ENCODE results near the gene TMEM61.

Gene TMEM61

DNA sequence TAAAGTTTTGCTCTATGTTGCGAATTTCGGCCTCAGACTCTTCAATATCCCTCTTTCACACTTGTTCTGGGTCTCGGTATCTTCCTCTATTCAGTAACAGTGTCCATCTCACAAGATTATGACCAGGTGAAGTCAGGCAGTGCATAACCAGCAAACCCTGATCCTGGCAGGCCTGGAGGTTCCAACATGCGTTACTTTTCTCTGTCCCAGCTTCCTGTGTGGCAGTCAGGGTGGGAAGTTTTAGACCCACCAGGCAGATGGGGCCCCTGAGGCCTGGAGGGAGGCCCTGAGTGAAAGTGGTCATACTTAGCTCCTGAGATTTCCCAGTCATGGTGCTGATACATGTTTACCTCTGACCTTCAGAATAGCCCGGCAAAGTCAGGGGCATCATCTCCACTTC, 5.1 kb downstream of the TMEM61 start:
- ATAC-seq (ENCODE audit: low read depth) (no peak), DNase-seq (ENCODE audit: low spot score in 2 of 2) (no peak)
- H3K9me3 Mint-ChIP-seq: no peaks in the 10 kb centered on the region
- no peaks in the 10 kb centered on the region for H3K36me3 Mint-ChIP-seq
- H3K4me1 Mint-ChIP-seq: no peaks in the 10 kb centered on the region
- H3K27me3 Mint-ChIP-seq: peaks cover 14% of the 10 kb centered on the region
- H3K4me3 Mint-ChIP-seq: no peak overlapping the region
- H3K27ac Mint-ChIP-seq: no peak overlapping the region

DNA sequence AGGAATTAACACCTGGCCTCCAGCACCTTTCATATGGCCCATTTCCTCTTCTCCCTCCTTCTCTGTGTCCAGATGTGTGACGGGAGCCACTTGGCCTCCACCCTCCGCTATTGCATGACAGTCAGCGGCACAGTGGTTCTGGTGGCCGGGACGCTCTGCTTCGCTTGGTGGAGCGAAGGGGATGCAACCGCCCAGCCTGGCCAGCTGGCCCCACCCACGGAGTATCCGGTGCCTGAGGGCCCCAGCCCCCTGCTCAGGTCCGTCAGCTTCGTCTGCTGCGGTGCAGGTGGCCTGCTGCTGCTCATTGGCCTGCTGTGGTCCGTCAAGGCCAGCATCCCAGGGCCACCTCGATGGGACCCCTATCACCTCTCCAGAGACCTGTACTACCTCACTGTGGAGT, 5.6 kb downstream of the TMEM61 start:
- DNase-seq (ENCODE audit: low spot score in 2 of 2) (no peak), ATAC-seq (ENCODE audit: low read depth) (no peak)
- H3K36me3 Mint-ChIP-seq: no peaks in the 10 kb centered on the region
- H3K4me3 Mint-ChIP-seq: no peak overlapping the region
- peaks cover 12% of the 10 kb centered on the region for H3K27me3 Mint-ChIP-seq
- H3K9me3 Mint-ChIP-seq: no peaks in the 10 kb centered on the region
- no peak overlapping the region for H3K27ac Mint-ChIP-seq
- H3K4me1 Mint-ChIP-seq: no peaks in the 10 kb centered on the region

DNA sequence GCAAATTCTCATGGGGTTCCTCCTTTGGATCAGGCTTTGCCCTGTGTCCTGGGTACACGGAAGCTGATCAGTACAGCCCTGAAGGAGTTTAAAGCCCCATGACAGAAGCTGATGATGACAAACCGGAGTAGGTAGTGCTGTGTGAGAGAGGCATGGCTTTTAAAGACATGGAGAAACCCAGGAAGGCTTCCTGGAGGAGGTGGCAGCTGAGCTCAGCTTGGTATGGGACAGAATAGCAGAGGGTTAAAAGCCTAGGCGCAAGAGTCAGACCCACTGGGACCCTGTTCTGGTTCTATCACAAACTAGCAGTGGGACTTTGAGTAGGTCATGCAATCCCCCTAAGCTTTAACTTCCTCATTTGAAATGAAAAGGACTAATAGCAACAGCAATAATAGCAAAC, 6.1 kb downstream of the TMEM61 start:
- H3K4me3 Mint-ChIP-seq: no peak overlapping the region
- ATAC-seq (ENCODE audit: low read depth) (no peak), DNase-seq (ENCODE audit: low spot score in 2 of 2) (no peak)
- peaks cover 8% of the 10 kb centered on the region for H3K27me3 Mint-ChIP-seq
- H3K36me3 Mint-ChIP-seq: no peaks in the 10 kb centered on the region
- H3K27ac Mint-ChIP-seq: no peak overlapping the region
- H3K9me3 Mint-ChIP-seq: no peaks in the 10 kb centered on the region
- H3K4me1 Mint-ChIP-seq: no peaks in the 10 kb centered on the region

DNA sequence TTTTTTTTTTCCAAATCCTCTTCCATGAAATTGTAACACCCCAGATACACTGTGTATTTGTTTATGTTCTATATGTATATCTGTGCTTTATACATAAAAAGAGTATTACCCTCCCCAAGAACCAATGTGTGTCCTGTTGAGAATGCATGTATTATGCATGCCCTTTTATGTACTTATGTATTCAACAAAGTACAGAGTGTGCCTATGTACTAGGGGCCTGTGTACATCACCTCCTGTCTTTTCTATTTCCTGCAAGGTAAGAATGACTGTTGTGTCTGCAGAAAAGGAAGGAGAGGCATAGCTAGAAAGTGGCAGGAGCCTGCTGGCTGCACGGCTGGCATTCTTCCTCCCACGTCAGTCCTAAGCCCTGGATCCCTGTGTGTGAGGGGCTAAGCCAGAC, 7.0 kb downstream of the TMEM61 start:
- DNase-seq (ENCODE audit: low spot score in 2 of 2): no peak
- ATAC-seq (ENCODE audit: low read depth): no peak
- peaks cover 3% of the 10 kb centered on the region for H3K27me3 Mint-ChIP-seq
- no peak overlapping the region for H3K4me3 Mint-ChIP-seq
- H3K36me3 Mint-ChIP-seq: no peaks in the 10 kb centered on the region
- no peak overlapping the region for H3K27ac Mint-ChIP-seq
- H3K4me1 Mint-ChIP-seq: no peaks in the 10 kb centered on the region
- no peaks in the 10 kb centered on the region for H3K9me3 Mint-ChIP-seq

DNA sequence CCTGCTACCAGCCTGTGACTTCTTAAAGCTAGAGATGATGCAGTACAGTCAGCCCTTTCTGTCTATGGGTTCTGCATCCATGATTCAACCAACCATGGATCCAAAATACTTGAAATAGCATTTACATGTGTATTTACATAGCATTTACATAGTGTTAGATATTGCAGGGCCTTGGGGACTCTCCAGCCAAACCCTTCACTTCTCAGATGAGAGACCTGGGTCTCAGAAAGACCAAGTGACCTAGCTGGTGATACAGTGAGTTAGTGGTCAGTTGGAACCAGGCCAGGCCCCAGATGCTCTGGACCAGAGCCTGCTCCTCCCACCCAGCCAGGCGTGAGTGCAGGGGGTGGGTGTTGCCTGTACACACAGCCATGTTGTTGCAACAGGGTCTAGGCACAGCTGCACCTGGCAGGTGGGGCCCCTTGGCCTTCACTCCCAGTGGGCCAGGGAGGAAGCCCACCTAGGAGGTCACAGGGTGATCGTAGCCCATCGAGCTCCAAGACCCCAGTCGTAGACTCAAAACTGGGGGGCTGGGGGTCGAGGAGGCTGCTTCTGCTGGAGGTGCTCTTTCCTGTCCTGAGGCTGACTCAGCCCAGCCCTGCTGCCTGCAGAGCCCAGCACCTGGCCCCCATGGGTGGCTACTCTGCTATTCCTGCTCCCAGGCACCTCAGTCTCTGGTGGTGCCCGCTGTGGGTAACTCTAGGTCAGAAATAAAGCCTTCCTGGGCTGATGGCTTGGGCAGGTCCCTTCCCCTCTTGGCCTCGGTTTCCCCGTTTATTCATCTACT, 7.7 kb downstream of the TMEM61 start:
- Mint-ChIP-seq H3K9me3 (no peaks in the 10 kb centered on the region), H3K27me3 (peaks cover 3% of the 10 kb centered on the region), H3K36me3 (no peaks in the 10 kb centered on the region), H3K27ac (no peak overlapping the region), H3K4me1 (no peaks in the 10 kb centered on the region), H3K4me3 (no peak overlapping the region)
- DNase-seq (ENCODE audit: low spot score in 2 of 2) (no peak), ATAC-seq (ENCODE audit: low read depth) (no peak)

DNA sequence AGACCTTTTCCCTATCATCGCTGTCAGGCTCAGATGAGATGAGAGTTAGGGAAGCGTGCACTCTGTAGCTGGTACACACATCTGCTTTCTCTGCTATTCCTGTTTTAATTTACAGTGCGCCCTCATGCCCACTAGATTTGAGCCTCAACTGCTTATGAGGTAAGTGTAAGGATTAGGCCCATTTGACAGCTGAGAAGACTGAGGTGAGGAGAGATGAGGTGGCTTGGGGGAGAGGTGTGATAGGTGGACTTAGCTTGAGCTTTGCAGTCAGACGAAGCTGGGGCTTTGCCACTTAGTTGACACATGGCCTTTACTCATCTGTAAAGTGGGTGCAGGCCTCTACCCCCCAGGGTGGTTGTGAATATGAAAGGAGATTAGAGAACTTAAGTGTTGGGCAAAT, 8.5 kb downstream of the TMEM61 start:
- H3K4me3 Mint-ChIP-seq: no peak overlapping the region
- DNase-seq (ENCODE audit: low spot score in 2 of 2): no peak
- no peak for ATAC-seq (ENCODE audit: low read depth)
- no peaks in the 10 kb centered on the region for H3K36me3 Mint-ChIP-seq
- no peaks in the 10 kb centered on the region for H3K9me3 Mint-ChIP-seq
- no peaks in the 10 kb centered on the region for H3K4me1 Mint-ChIP-seq
- H3K27ac Mint-ChIP-seq: no peak overlapping the region
- peaks cover 3% of the 10 kb centered on the region for H3K27me3 Mint-ChIP-seq

DNA sequence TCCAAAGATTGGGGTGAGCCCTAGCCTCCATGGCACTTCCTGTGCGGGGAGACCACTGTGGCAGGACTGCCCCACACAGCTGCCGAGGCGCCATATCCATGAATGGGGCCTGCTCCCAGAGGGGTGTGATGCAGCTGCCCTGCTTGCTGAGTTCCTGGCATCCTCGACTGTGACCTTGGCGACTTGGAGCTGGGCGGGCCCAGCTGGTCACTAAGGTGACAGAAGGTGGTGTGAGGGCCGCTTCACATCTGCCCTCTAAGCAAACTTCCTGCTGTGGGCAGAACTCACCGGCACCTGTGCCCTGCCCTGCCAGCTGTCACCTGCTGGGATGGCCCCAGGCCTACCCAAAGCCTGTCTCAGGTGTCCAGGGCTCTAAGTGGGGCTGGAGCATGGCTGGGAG, 9.0 kb downstream of the TMEM61 start:
- no peak for DNase-seq (ENCODE audit: low spot score in 2 of 2)
- no peak overlapping the region for H3K4me3 Mint-ChIP-seq
- H3K27me3 Mint-ChIP-seq: peaks cover 5% of the 10 kb centered on the region
- no peak for ATAC-seq (ENCODE audit: low read depth)
- no peaks in the 10 kb centered on the region for H3K36me3 Mint-ChIP-seq
- H3K9me3 Mint-ChIP-seq: no peaks in the 10 kb centered on the region
- H3K27ac Mint-ChIP-seq: no peak overlapping the region
- H3K4me1 Mint-ChIP-seq: no peaks in the 10 kb centered on the region

DNA sequence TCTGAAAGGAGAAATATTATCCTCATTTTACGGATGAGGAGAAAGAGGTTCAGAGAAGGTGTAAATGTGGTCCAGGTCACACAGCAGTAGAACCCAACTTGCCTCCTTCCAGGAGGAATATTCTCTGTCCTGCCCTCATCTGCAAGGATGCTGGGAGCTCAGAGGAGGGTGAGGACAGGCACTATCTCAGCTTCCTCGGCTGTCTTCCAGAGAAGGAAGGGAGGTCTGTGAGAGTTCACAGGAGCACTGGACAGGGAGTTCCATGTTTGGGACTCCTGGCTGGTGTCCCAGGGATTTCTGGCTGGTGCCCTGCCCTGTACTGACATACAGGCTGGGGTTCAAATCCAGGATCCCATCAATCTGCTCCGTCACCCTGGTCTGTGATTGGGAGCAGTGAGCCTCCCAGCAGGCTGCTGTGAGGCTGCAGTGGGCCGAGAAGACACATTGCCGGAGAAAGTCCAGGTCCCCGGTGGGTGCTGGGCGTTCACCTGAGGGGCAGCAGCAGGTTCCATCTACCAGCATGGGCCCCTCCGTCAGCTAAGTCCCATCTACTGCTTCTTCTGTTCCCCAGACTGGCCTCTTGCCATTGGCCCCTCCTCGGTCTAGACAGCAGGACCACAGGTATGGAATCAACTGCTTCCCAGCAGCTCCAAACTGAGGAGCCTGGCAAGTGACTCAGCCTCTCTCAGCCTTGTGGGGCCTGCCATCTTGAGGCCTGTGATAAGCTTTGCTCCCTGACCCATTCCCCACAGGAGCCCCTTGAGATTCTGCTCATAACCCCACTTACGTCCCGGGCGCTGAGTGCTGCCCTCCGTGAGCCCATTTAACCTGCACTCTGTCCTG, 9.8 kb downstream of the TMEM61 start:
- H3K9me3 Mint-ChIP-seq: no peaks in the 10 kb centered on the region
- peaks cover 7% of the 10 kb centered on the region for H3K27me3 Mint-ChIP-seq
- H3K4me3 Mint-ChIP-seq: no peak overlapping the region
- ATAC-seq (ENCODE audit: low read depth) (no peak), DNase-seq (ENCODE audit: low spot score in 2 of 2) (no peak)
- H3K36me3 Mint-ChIP-seq: no peaks in the 10 kb centered on the region
- no peak overlapping the region for H3K27ac Mint-ChIP-seq
- no peaks in the 10 kb centered on the region for H3K4me1 Mint-ChIP-seq

DNA sequence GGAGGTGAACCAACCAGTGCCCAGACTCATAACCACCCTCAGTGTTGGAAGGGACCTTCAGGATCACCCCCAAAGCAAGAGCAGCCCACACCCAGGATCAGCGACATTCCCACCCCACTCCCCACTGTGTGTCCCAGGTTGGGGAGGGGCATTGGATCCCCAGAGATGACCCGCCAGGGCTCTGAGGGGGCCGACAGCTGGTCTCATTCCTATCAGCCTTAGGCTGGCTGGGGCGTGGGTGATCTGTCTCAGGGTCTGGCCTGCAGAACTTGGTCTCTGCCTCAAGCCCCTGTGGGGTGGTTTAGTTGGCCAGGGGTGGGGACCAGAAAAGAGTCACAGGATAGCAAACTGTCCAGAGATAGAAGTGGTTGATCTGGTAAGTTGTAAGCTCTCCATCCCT, 10.5 kb downstream of the TMEM61 start:
- ATAC-seq (ENCODE audit: low read depth): no peak
- DNase-seq (ENCODE audit: low spot score in 2 of 2): no peak
- no peak overlapping the region for H3K27ac Mint-ChIP-seq
- no peaks in the 10 kb centered on the region for H3K36me3 Mint-ChIP-seq
- H3K27me3 Mint-ChIP-seq: peaks cover 13% of the 10 kb centered on the region
- no peak overlapping the region for H3K4me3 Mint-ChIP-seq
- H3K4me1 Mint-ChIP-seq: peaks cover 2% of the 10 kb centered on the region
- H3K9me3 Mint-ChIP-seq: no peaks in the 10 kb centered on the region

DNA sequence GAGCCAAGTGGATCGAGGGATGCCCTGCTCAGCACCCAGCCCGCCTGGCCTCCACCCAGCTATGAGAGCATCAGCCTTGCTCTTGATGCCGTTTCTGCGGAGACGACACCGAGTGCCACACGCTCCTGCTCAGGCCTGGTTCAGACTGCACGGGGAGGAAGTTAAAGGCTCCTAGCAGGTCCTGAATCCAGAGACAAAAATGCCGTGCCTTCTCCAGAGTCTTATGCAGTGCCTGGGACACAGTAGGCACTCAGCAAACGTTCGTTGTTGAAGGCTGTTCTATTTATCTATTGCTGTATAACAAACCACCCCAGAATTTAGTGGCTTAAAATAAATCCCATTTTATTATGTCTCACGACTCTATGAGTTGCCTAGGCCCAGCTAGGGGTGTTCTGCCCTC, 11.5 kb downstream of the TMEM61 start:
- no peak for ATAC-seq (ENCODE audit: low read depth)

DNA sequence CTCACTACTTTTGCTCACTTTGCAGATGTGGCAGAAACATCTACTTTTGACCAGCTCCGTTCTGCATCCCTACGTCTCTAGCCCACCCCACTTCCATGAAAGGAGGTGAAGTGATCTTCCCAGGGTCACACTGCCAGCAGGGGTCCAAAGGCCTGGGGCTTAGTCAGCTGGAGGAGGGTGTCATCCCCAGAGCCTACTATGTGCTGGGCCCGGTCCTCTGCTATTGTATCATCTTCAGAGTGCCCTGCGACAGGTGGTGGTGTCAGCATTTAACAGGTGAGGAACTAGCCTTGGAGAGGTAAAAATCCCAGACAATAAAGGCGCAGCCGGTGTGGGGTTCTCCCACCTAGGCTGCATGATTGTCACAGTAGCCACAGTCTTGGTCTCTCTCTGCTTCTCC, 12.7 kb downstream of the TMEM61 start:
- Mint-ChIP-seq H3K4me1 (peaks cover 7% of the 10 kb centered on the region), H3K36me3 (no peaks in the 10 kb centered on the region), H3K27me3 (peaks cover 25% of the 10 kb centered on the region), H3K9me3 (no peaks in the 10 kb centered on the region), H3K27ac (no peak overlapping the region), H3K4me3 (no peak overlapping the region)
- DNase-seq (ENCODE audit: low spot score in 2 of 2) (no peak), ATAC-seq (ENCODE audit: low read depth) (no peak)

More for the DNA sequence above, 11.5 kb downstream of the TMEM61 start:
- no peaks in the 10 kb centered on the region for H3K36me3 Mint-ChIP-seq
- H3K27me3 Mint-ChIP-seq: peaks cover 18% of the 10 kb centered on the region
- no peaks in the 10 kb centered on the region for H3K9me3 Mint-ChIP-seq
- peaks cover 7% of the 10 kb centered on the region for H3K4me1 Mint-ChIP-seq
- no peak for DNase-seq (ENCODE audit: low spot score in 2 of 2)
- H3K27ac Mint-ChIP-seq: no peak overlapping the region
- H3K4me3 Mint-ChIP-seq: no peak overlapping the region

DNA sequence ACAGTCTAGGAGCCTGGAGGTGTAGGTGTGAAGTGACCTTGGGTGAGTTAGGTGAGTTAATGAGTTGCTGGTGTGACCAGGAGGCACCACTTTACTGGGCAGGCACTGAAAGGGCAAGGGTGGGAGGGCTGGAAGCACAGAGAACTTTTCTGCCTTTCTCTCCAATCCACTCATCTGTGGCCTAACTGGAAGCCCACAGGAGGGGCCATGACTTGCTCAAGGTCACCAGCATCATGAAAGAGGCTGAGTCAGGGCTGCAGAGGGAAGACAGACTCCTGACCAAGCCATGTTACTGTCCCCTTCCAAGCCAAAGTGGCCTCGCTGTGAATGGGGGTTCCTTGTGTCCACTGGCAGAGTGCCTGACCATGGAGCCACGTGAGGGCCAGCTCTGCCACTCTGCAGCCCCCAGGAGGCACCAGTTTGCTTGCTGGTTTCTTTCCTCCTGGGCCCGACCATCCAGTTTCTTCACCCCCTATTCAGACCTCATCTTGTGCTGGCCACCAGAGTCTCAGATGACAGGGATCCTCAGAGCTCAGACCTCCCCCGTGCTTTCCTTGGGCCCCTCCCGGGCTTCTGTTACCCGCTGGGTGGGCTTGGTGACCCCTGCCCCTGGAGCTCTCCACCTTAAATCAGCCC, 14.0 kb downstream of the TMEM61 start:
- DNase-seq (ENCODE audit: low spot score in 2 of 2) (no peak), ATAC-seq (ENCODE audit: low read depth) (no peak)
- H3K9me3 Mint-ChIP-seq: no peaks in the 10 kb centered on the region
- peaks cover 7% of the 10 kb centered on the region for H3K4me1 Mint-ChIP-seq
- H3K27ac Mint-ChIP-seq: no peak overlapping the region
- H3K4me3 Mint-ChIP-seq: no peak overlapping the region
- H3K27me3 Mint-ChIP-seq: peaks cover 27% of the 10 kb centered on the region
- no peaks in the 10 kb centered on the region for H3K36me3 Mint-ChIP-seq

DNA sequence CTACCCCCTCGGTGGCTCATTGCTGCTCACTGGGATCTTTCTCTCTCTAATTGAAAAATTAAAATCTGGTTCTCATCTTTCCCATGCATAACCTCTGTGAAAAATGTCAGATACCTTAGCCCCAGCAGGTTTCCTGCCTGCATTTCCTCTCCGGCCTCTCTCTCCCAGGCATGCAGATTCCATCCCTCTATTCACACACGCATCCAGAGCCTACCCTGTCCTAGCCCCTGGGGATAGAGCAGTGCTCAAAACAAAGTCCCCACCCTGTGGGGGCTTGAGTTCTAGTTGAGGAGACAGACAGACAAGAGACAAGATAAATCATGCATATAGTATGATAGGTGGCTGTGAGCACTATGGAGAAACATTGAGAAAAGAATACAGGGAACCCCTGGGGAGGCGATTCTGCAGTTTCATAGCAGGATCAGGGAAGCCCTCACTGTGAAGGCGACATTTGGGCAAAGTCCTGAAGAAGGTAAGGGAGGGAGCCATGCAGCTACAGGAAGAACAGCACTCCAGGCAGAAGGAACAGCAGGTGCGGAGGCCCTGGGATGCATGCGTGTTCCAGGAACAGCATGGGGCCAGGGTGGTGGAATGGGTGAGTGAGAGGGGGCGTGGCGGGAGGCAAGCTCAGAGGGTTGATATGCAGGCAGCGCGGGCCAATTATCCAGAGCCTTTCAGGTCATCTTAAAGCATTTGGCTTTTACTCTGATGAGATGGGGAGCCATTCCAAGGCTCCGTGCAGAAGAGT, 14.8 kb downstream of the TMEM61 start:
- H3K27me3 Mint-ChIP-seq: peaks cover 27% of the 10 kb centered on the region
- DNase-seq (ENCODE audit: low spot score in 2 of 2): no peak
- peaks cover 7% of the 10 kb centered on the region for H3K4me1 Mint-ChIP-seq
- H3K27ac Mint-ChIP-seq: no peak overlapping the region
- H3K36me3 Mint-ChIP-seq: no peaks in the 10 kb centered on the region
- no peak for ATAC-seq (ENCODE audit: low read depth)
- no peak overlapping the region for H3K4me3 Mint-ChIP-seq
- no peaks in the 10 kb centered on the region for H3K9me3 Mint-ChIP-seq

DNA sequence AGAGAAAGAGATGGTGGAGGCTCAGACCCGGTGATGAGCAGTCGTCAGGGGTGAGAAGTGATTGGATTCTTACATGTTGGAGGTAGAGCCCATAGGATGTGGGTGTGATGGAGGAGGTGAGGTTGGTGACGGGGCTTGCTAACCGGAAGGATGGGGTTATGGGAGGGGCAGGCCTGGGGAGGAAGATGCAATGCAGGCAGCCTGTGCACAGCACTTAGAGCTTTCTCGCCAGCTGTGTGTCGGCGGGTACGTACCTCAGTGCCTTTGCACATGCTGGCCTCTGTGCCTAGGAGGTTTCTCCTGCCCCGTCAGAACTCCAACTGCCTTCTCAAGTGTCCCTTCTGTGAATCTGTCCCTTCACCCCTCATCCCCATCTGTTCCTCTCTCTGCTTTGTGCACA, 15.4 kb downstream of the TMEM61 start:
- no peak overlapping the region for H3K27ac Mint-ChIP-seq
- no peaks in the 10 kb centered on the region for H3K36me3 Mint-ChIP-seq
- H3K27me3 Mint-ChIP-seq: peaks cover 29% of the 10 kb centered on the region
- DNase-seq (ENCODE audit: low spot score in 2 of 2): no peak
- no peaks in the 10 kb centered on the region for H3K9me3 Mint-ChIP-seq
- H3K4me1 Mint-ChIP-seq: peaks cover 7% of the 10 kb centered on the region
- H3K4me3 Mint-ChIP-seq: no peak overlapping the region
- no peak for ATAC-seq (ENCODE audit: low read depth)
